Left kidney (tissue), 2 donors: Measurements from ENCODE around the gene KIAA0319L. TPM values are rescaled to one million over a fixed set of nuclear protein-coding genes. Genes with fewer than 3 reads are reported as not detected.

Experiments used
- DNase-seq: peaks from one replicate; pipeline ENCODE4 v3.0.0-alpha.2; 2013
- polyA plus RNA-seq: library from polyadenylated mRNA; unstranded; fragments of 120-200 nt; gene quantifications from one replicate; pipeline ENCODE4 v1.2.1, GENCODE V29; 2013; ENCODE audit not compliant: insufficient read length

KIAA0319L gene
- polyA plus RNA-seq, 1 donor = 95.7 TPM

GRCh38 chr1:35386290-35386689 lies 170.9 kb downstream of the KIAA0319L start:
- no peak for DNase-seq

Other genes with a start within 250 kb of the KIAA0319L start
- gene NCDN, start 396 bp upstream of the KIAA0319L start, polyA plus RNA-seq = 14.9 TPM
- 0.98 TPM for gene TFAP2E, start 15.9 kb upstream of the KIAA0319L start, polyA plus RNA-seq
- gene PSMB2, start 84.1 kb upstream of the KIAA0319L start, polyA plus RNA-seq = 80.3 TPM
- 10.8 TPM for gene C1orf216, start 161.5 kb upstream of the KIAA0319L start, polyA plus RNA-seq
- 21.1 TPM for gene CLSPN, start 212.6 kb upstream of the KIAA0319L start, polyA plus RNA-seq